B cell (primary cell): ENCODE measurements around the gene CAPN11. TPM values are rescaled to one million over a fixed set of nuclear protein-coding genes. Genes with fewer than 3 reads are reported as not detected.

Source experiments
- ATAC-seq: fragments of 200-7000 bp; cut with Tn5 transposase; one replicate; pipeline ENCODE4 v1.10.0; 2021; ENCODE audit warnings: low read depth, mild to moderate bottlenecking, moderate number of reproducible peaks, moderate library complexity
- CTCF ChIA-PET: fragments of 350-600 bp; sonication (Branson Sonifier 250); formaldehyde crosslinking; loops from one replicate; lab custom pipeline; 2021; ENCODE audit warnings: antibody characterized with exemption, inconsistent platforms; lab: Charles Lee
- POLR2A ChIA-PET: fragments of 350-600 bp; sonication (Branson Sonifier 250); formaldehyde crosslinking; loops from one replicate; lab custom pipeline; 2021; ENCODE audit warnings: antibody characterized with exemption; lab: Charles Lee
- DNase-seq: peaks from one replicate; pipeline ENCODE4 v3.0.0; 2013
- H2AFZ ChIP-seq: 2 replicates; pipeline ENCODE4 v1.6.1; 2012; ENCODE audit warnings: mild to moderate bottlenecking, low read depth, low read length; ENCODE audit not compliant: insufficient read depth, poor library complexity, severe bottlenecking
- H3K27ac ChIP-seq, 2 donors: 1 replicate in 1 of 2; 2 replicates in 1 of 2; pipeline ENCODE4 v1.5.1; 2012 to 2013; ENCODE audit warnings: low read length in 2 of 2, mild to moderate bottlenecking in 2 of 2, moderate library complexity in 1 of 2
- H3K27me3 ChIP-seq, 4 experiments: fragments of 200-600 bp in 1 of 4; sonication (generic) in 1 of 4; replicated peaks in 1 of 4; 1 replicate in 2 of 4; 2 replicates in 2 of 4; pipeline versions ENCODE4 v1.6.1 to v1.7.0; 2013 to 2016; ENCODE audit warnings: low read length in 3 of 4, mild to moderate bottlenecking in 2 of 4, mixed read lengths in 1 of 4, moderate library complexity in 1 of 4; ENCODE audit not compliant: insufficient read depth in 4 of 4, control insufficient read depth in 3 of 4; ENCODE audit errors: control extremely low read depth in 1 of 4
- H3K36me3 ChIP-seq, 2 experiments: replicated peaks in 1 of 2; 1 replicate in 1 of 2; 2 replicates in 1 of 2; pipeline versions ENCODE4 v1.6.1 to v1.7.1; 2013; ENCODE audit warnings: low read length in 1 of 2; ENCODE audit not compliant: insufficient read depth in 2 of 2, control insufficient read depth in 1 of 2; ENCODE audit errors: control extremely low read depth in 1 of 2, extremely low read depth in 1 of 2
- H3K4me1 ChIP-seq, 2 donors: fragments of 200-600 bp in 1 of 2; sonication (generic) in 1 of 2; 1 replicate in 1 of 2; 2 replicates in 1 of 2; pipeline versions ENCODE4 v1.5.1 to v1.6.1; 2013 to 2017; ENCODE audit warnings: low read length in 2 of 2; ENCODE audit not compliant: control insufficient read depth in 2 of 2, insufficient read depth in 2 of 2
- H3K4me2 ChIP-seq: replicated peaks from 2 replicates; pipeline ENCODE3; 2012; ENCODE audit warnings: mild to moderate bottlenecking, low read depth, low read length; ENCODE audit not compliant: poor library complexity, severe bottlenecking
- H3K4me3 ChIP-seq, 5 experiments: fragments of 200-600 bp in 1 of 5; sonication (generic) in 1 of 5; 1 replicate in 3 of 5; 2 replicates in 2 of 5; pipeline versions ENCODE4 v1.5.1 to v1.7.0; 2011 to 2016; ENCODE audit warnings: low read length in 4 of 5, mild to moderate bottlenecking in 4 of 5, low read depth in 2 of 5, control low read depth in 1 of 5, moderate library complexity in 1 of 5; ENCODE audit not compliant: insufficient read depth in 1 of 5; ENCODE audit errors: control extremely low read depth in 1 of 5, extremely low read depth in 1 of 5
- H3K79me2 ChIP-seq: fragments of 200-600 bp; sonication (generic); one replicate; pipeline ENCODE4 v1.6.0; 2016; ENCODE audit warnings: low read length; ENCODE audit not compliant: control insufficient read depth, insufficient read depth
- H3K9ac ChIP-seq: fragments of 200-600 bp; sonication (generic); 2 replicates; pipeline ENCODE4 v1.6.1; 2017; ENCODE audit warnings: mild to moderate bottlenecking, low read length, moderate library complexity
- H3K9me3 ChIP-seq, 3 donors: one replicate each; pipeline versions ENCODE4 v1.6.1 to v1.7.1; 2013; ENCODE audit warnings: low read length in 2 of 3; ENCODE audit not compliant: control insufficient read depth in 2 of 3, insufficient read depth in 1 of 3; ENCODE audit errors: control extremely low read depth in 1 of 3
- H4K20me1 ChIP-seq: 2 replicates; pipeline ENCODE4 v1.6.0; 2012; ENCODE audit warnings: mild to moderate bottlenecking, low read length; ENCODE audit not compliant: insufficient read depth, control insufficient read depth, poor library complexity, severe bottlenecking
- H3K27ac Mint-ChIP-seq: one replicate; pipeline ENCODE4 v1.8.0; 2021; ENCODE audit warnings: mixed read lengths
- H3K27me3 Mint-ChIP-seq: one replicate; pipeline ENCODE4 v1.8.0; 2021; ENCODE audit warnings: mixed read lengths
- H3K4me1 Mint-ChIP-seq: one replicate; pipeline ENCODE4 v1.8.0; 2021; ENCODE audit warnings: mixed read lengths
- H3K4me3 Mint-ChIP-seq: one replicate; pipeline ENCODE4 v1.8.0; 2021; ENCODE audit warnings: mixed read lengths
- H3K9me3 Mint-ChIP-seq: one replicate; pipeline ENCODE4 v1.8.0; 2022; ENCODE audit warnings: mixed read lengths; ENCODE audit not compliant: insufficient read depth
- EZH2 ChIP-seq: IDR thresholded peaks from 2 replicates; pipeline ENCODE4 v1.6.1; 2012; ENCODE audit warnings: borderline replicate concordance, low read depth, mild to moderate bottlenecking, moderate library complexity, low read length; ENCODE audit not compliant: insufficient read depth, poor library complexity, severe bottlenecking
- WGBS: methylation state at CpG from one replicate; pipeline ENCODE4 v1.1.5; 2013; ENCODE audit warnings: missing lambda C conversion rate; ENCODE audit not compliant: insufficient coverage; 5-methylcytosine and 5-hydroxymethylcytosine counted together
- intact Hi-C: fragments of 100-400 bp; cut with micrococcal nuclease; formaldehyde crosslinking; loops from one replicate; pipeline ENCODE4 v1.10.0; 2022
- polyA plus RNA-seq: library from polyadenylated mRNA; depleted of rRNA; stranded (reverse); fragments of >200 nt; gene quantifications from 2 replicates; pipeline ENCODE4 v1.2.3, GENCODE V29; 2012
- total RNA-seq, 2 donors: library from RNA; stranded (reverse); fragments of 120-200 nt in 1 of 2; gene quantifications; 1 replicate in 1 of 2; 2 replicates in 1 of 2; pipeline versions ENCODE4 v1.2.3 to v1.2.4, GENCODE V29; 2013 to 2022
- TF ChIP-seq, protein P1 (sequence below): fragments of 200-600 bp; IDR thresholded peaks from one replicate; pipeline ENCODE4 v1.8.0; 2022; ENCODE audit warnings: antibody characterized with exemption, mild to moderate bottlenecking

Gene CAPN11
- total and polyA plus RNA-seq, 2 donors (not counting 1 experiment from before 2014, with no cell fraction given) = not detected

DNA sequence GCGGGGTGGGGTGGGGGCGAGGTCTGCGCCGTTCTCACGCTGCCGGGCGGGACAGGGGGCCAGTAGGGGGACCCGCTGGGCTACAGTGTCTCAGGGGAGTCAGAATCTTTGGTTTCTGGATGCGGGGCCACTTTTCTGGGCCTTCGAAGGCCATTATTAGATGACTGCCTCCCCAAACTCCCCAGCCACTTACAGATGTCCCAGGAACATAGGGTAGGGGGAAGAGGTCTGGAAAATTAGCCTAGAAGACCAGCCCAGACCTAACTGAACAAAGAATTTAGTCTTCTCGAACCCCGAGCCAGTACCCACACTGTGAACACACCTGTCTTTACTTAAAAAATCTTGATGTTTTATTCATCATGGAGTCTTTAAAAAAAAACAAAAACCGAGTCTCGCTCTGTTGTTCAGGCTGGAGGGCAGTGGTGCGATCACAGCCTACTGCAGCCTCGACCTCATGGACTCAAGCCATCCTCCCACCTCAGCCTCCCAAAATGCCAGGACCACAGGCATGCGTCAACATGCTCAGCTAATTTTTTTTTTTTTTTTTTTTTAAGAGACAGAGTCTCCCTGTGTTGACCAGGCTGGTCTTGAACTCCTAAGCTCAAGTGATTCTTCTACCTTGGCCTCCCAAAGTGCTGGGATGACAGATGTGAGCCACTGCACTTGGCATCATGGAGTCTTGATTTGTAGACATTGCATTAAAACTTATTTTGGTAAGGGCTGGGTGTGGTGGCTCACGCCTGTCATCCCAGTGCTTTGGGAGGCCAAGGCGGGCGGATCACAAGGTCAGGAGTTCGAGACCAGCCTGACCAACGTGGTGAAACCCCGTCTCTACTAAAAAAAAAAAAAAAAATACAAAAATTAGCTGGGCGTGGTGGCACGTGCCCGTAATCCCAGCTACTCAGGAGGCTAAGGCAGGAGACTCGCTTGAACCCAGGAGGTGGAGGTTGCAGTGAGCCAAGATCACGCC lies 61.5 kb downstream of the CAPN11 start:
- Histone ChIP-seq H2AFZ (peak overlapping the region; percentile 87), H3K9me3 (no peaks in the 10 kb centered on the region), H3K36me3 (no peaks in the 10 kb centered on the region), H3K27me3 (peaks cover 0 to 2% (median 0%) of the 10 kb centered on the region in 4 experiments), H3K4me3 (peak overlapping the region in 2 of 5 experiments; percentile 51 to 58), H3K4me1 (peaks cover 26 to 45% of the 10 kb centered on the region in 2 donors), H3K79me2 (no peaks in the 10 kb centered on the region), H3K27ac (no peak overlapping the region), H4K20me1 (no peaks in the 10 kb centered on the region), H3K9ac (no peak overlapping the region), H3K4me2 (peak overlapping the region; percentile 97)
- no peak for TF ChIP-seq EZH2
- TF ChIP-seq, protein P1, sequence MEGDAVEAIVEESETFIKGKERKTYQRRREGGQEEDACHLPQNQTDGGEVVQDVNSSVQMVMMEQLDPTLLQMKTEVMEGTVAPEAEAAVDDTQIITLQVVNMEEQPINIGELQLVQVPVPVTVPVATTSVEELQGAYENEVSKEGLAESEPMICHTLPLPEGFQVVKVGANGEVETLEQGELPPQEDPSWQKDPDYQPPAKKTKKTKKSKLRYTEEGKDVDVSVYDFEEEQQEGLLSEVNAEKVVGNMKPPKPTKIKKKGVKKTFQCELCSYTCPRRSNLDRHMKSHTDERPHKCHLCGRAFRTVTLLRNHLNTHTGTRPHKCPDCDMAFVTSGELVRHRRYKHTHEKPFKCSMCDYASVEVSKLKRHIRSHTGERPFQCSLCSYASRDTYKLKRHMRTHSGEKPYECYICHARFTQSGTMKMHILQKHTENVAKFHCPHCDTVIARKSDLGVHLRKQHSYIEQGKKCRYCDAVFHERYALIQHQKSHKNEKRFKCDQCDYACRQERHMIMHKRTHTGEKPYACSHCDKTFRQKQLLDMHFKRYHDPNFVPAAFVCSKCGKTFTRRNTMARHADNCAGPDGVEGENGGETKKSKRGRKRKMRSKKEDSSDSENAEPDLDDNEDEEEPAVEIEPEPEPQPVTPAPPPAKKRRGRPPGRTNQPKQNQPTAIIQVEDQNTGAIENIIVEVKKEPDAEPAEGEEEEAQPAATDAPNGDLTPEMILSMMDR = no peak
- no peak for ATAC-seq
- ChIA-PET CTCF (interaction anchor here (0.6 to 2.0 kb wide), 6 partner anchors 12 to 93 kb away, joined by 3 to 6 read pairs (median 3); partner anchors contain the start of gene AARS2), POLR2A (interaction anchor here (0.6 to 2.4 kb wide), 3 partner anchors 18 to 167 kb away, joined by 3 to 11 read pairs (median 5); partner anchors contain the start of genes CDC5L and HSP90AB1)
- H3K9me3 Mint-ChIP-seq = no peaks in the 10 kb centered on the region
- no peak for DNase-seq
- 68% methylated on average over 15 of the region's 28 CpGs for WGBS
- H3K4me1 Mint-ChIP-seq = peaks cover 41% of the 10 kb centered on the region
- H3K4me3 Mint-ChIP-seq = peak overlapping the region; percentile 85
- no peak overlapping the region for H3K27ac Mint-ChIP-seq
- H3K27me3 Mint-ChIP-seq = no peaks in the 10 kb centered on the region
- intact Hi-C loops = loop anchor here (5.0 kb wide), 2 partner anchors 48 to 167 kb away; partner anchors contain the start of gene CDC5L
